Mucosa of rectum (tissue), 2 donors: ENCODE data around the gene PCNA.

Experiments
- H3K27ac ChIP-seq, 2 donors: one replicate each; pipeline ENCODE4 v1.7.0; 2013; ENCODE audit warnings: inconsistent platforms in 2 of 2, low read depth in 2 of 2, low read length in 2 of 2
- H3K27me3 ChIP-seq, 2 donors: one replicate each; pipeline ENCODE4 v1.7.0; 2013; ENCODE audit warnings: low read length in 2 of 2; ENCODE audit not compliant: control insufficient read depth in 2 of 2, insufficient read depth in 2 of 2
- H3K36me3 ChIP-seq, 2 donors: one replicate each; pipeline ENCODE4 v1.7.0; 2013; ENCODE audit warnings: low read length in 2 of 2; ENCODE audit not compliant: control insufficient read depth in 2 of 2, insufficient read depth in 2 of 2
- H3K4me1 ChIP-seq, 2 donors: one replicate each; pipeline ENCODE4 v1.7.0; 2013; ENCODE audit warnings: low read length in 2 of 2, mild to moderate bottlenecking in 1 of 2; ENCODE audit not compliant: control insufficient read depth in 2 of 2, insufficient read depth in 2 of 2
- H3K4me3 ChIP-seq, 2 donors: one replicate each; pipeline ENCODE4 v1.7.0; 2013; ENCODE audit warnings: low read length in 2 of 2
- H3K9ac ChIP-seq, 2 donors: one replicate each; pipeline ENCODE4 v1.7.0; 2013; ENCODE audit warnings: low read length in 2 of 2, low read depth in 1 of 2, mild to moderate bottlenecking in 1 of 2
- H3K9me3 ChIP-seq, 2 donors: one replicate each; pipeline ENCODE4 v1.7.0; 2013; ENCODE audit warnings: low read length in 2 of 2; ENCODE audit not compliant: control insufficient read depth in 2 of 2
- donor health status: healthy.
- donor health status: Normal muscosa, but diverticular disease.

The PCNA gene

DNA sequence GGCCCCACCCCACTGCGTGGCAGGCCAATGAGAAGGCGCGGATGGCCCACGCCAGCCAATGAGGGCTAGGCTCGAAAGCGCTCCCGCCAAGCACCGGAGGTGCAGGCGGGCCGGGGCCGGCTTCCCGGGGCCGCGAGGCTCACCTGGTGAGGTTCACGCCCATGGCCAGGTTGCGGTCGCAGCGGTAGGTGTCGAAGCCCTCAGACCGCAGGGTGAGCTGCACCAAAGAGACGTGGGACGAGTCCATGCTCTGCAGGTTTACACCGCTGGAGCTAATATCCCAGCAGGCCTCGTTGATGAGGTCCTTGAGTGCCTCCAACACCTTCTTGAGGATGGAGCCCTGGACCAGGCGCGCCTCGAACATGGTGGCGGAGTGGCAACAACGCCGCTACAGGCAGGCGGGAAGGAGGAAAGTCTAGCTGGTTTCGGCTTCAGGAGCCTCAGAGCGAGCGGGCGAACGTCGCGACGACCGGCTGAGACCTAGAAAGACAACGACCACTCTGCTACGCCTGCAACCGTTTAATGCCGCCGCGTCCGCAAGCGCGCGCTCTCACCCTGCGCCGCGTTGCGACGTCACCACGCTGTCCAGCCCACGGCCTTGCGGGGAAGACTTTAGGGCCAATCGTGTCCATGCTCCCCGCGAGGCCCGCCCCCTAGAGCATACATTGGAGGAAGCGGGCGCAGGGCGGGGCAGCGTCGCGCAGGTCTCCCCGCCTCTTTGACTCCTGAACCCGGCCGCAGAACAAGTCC is at the start of gene PCNA:
Gene PCNA, minus strand, starts transcription at position 524 of the 750 bp plus-strand sequence. Its CDS starts 160 bp downstream, at position 364.
- H3K9ac ChIP-seq: peak within 1 kb of the TSS; percentile 91 to 94
- H3K27ac ChIP-seq: peak within 1 kb of the TSS; percentile 96 to 97
- H3K4me1 ChIP-seq: peaks cover 10 to 12% of the 10 kb centered on the region in 2 donors
- H3K9me3 ChIP-seq: no peaks in the 10 kb centered on the region
- H3K27me3 ChIP-seq: no peaks in the 10 kb centered on the region
- peak within 1 kb of the TSS; percentile 98 to 100 for H3K4me3 ChIP-seq
- peaks cover 15 to 19% of the 10 kb centered on the region in 2 donors for H3K36me3 ChIP-seq

GRCh38 chr20:5168651-5169396 is 49.1 kb upstream of the PCNA start:
- no peak overlapping the region for H3K9ac ChIP-seq
- no peaks in the 10 kb centered on the region for H3K9me3 ChIP-seq
- peak overlapping the region; percentile 11 to 16 for H3K27ac ChIP-seq
- no peaks in the 10 kb centered on the region for H3K27me3 ChIP-seq
- H3K4me3 ChIP-seq: no peak overlapping the region
- H3K36me3 ChIP-seq: peaks cover 0 to 6% of the 10 kb centered on the region in 2 donors
- peaks cover 5 to 11% of the 10 kb centered on the region in 2 donors for H3K4me1 ChIP-seq

- H3K4me3 ChIP-seq: no peak overlapping the region
- no peak overlapping the region for H3K9ac ChIP-seq
- no peak overlapping the region for H3K27ac ChIP-seq
- H3K36me3 ChIP-seq: no peaks in the 10 kb centered on the region
- no peaks in the 10 kb centered on the region for H3K27me3 ChIP-seq
- peaks cover 5 to 9% of the 10 kb centered on the region in 2 donors for H3K4me1 ChIP-seq
- H3K9me3 ChIP-seq: no peaks in the 10 kb centered on the region
These were observed 45.2 kb upstream of the PCNA start for GRCh38 chr20:5164645-5165625.

- Histone ChIP-seq H3K4me3 (no peak overlapping the region), H3K9me3 (no peaks in the 10 kb centered on the region), H3K27me3 (no peaks in the 10 kb centered on the region), H3K36me3 (no peaks in the 10 kb centered on the region), H3K9ac (no peak overlapping the region), H3K4me1 (no peaks in the 10 kb centered on the region), H3K27ac (no peak overlapping the region)
These were observed 41.9 kb upstream of the PCNA start for GRCh38 chr20:5161536-5162164.

GRCh38 chr20:5160882-5161281 is 41.1 kb upstream of the PCNA start:
- H3K27ac ChIP-seq: no peak overlapping the region
- no peak overlapping the region for H3K4me3 ChIP-seq
- no peaks in the 10 kb centered on the region for H3K36me3 ChIP-seq
- H3K4me1 ChIP-seq: no peaks in the 10 kb centered on the region
- H3K27me3 ChIP-seq: no peaks in the 10 kb centered on the region
- H3K9ac ChIP-seq: no peak overlapping the region
- H3K9me3 ChIP-seq: no peaks in the 10 kb centered on the region

DNA sequence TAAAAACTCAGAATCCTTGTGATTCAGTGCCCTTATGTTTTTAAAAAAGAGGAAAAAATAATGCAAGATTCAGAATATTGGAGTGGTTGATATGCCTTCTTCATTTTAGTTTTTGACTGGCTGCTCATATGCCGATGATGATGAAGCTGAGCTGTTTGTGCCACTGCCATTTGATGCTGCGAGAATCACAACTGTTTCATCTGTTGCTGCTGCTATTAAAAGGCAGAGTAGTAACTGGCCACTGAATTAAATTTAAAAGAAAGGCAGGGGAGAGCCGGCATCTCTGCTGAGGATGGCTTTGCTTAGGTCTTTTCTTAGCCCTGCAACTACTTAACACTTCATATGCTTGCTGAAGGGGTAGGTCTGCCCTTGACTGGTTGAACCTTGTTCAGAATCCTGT is 40.2 kb upstream of the PCNA start:
- no peak overlapping the region for H3K4me3 ChIP-seq
- no peaks in the 10 kb centered on the region for H3K27me3 ChIP-seq
- peaks cover 0 to 5% of the 10 kb centered on the region in 2 donors for H3K4me1 ChIP-seq
- H3K9me3 ChIP-seq: no peaks in the 10 kb centered on the region
- H3K27ac ChIP-seq: no peak overlapping the region
- no peak overlapping the region for H3K9ac ChIP-seq
- H3K36me3 ChIP-seq: no peaks in the 10 kb centered on the region

DNA sequence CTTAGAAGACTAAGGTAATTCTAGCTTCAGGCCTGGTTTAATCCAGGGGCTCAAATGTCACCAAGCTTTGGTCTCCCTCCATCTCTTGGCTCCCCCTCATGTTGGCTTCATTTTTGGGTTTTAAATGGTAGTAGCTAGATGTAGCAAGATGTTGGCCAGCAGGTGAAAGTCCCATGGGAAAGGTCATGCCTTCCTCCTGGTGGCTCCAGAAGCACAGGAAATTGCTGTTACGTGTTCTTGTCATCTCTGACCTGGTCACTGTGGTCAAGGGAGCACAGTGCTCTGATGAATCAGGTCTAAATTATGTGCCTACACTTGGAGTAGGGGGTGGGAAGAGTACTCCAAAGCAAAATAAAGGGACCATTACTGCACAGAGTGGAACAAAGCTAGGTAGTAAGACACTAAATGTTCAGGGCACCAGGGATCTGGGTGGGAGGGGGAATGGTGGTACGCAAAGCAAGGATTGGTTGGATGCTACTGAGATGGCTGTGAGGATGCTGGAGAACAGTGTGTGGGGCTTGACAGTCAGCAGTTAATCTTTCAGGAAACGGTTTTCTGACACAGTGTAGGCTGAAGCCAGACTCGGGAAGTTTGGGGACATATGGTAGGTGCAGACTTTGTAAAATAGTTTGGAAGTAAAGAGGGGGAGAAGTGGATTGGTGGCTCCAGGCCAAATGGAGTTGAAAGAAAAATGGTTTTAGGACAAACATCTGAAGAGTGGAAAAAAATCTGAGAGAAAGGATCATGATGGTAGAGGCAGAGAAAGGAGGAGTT is 37.1 kb upstream of the PCNA start:
- H3K36me3 ChIP-seq: peaks cover 0 to 2% of the 10 kb centered on the region in 2 donors
- H3K4me1 ChIP-seq: peaks cover 7 to 21% of the 10 kb centered on the region in 2 donors
- H3K4me3 ChIP-seq: no peak overlapping the region
- H3K9me3 ChIP-seq: no peaks in the 10 kb centered on the region
- H3K27ac ChIP-seq: no peak overlapping the region
- H3K9ac ChIP-seq: no peak overlapping the region
- no peaks in the 10 kb centered on the region for H3K27me3 ChIP-seq

GRCh38 chr20:5155404-5155803 is 35.6 kb upstream of the PCNA start:
- Histone ChIP-seq H3K27me3 (no peaks in the 10 kb centered on the region), H3K9me3 (no peaks in the 10 kb centered on the region), H3K4me3 (no peak overlapping the region), H3K4me1 (peaks cover 13 to 26% of the 10 kb centered on the region in 2 donors), H3K9ac (no peak overlapping the region), H3K27ac (no peak overlapping the region), H3K36me3 (peaks cover 0 to 2% of the 10 kb centered on the region in 2 donors)

- H3K9ac ChIP-seq: no peak overlapping the region
- H3K4me1 ChIP-seq: peaks cover 21 to 33% of the 10 kb centered on the region in 2 donors
- peaks cover 0 to 2% of the 10 kb centered on the region in 2 donors for H3K36me3 ChIP-seq
- no peaks in the 10 kb centered on the region for H3K9me3 ChIP-seq
- no peak overlapping the region for H3K27ac ChIP-seq
- no peaks in the 10 kb centered on the region for H3K27me3 ChIP-seq
- no peak overlapping the region for H3K4me3 ChIP-seq
These were observed 34.8 kb upstream of the PCNA start for GRCh38 chr20:5154543-5154925.
